Liver (tissue), 9 donors: ENCODE results near the gene CLEC16A. TPM values are rescaled to one million over a fixed set of nuclear protein-coding genes. Genes with fewer than 3 reads are reported as not detected.
A peak's percentile ranks its signal among the peaks of the same experiment; 100 is the strongest.

Source experiments
- DNase-seq: peaks from one replicate; pipeline ENCODE4 v3.0.0-alpha.2; 2017; ENCODE audit warnings: low spot score
- H3K27ac ChIP-seq, 2 donors: one replicate each; pipeline ENCODE4 v1.7.0; 2013; ENCODE audit warnings: inconsistent platforms in 2 of 2, low read length in 2 of 2, control low read depth in 1 of 2, low read depth in 1 of 2, mild to moderate bottlenecking in 1 of 2
- H3K27me3 ChIP-seq, 4 donors: one replicate each; pipeline versions ENCODE4 v1.6.1 to v1.7.0; 2013; ENCODE audit warnings: low read length in 3 of 4, inconsistent platforms in 1 of 4, mild to moderate bottlenecking in 1 of 4, moderate library complexity in 1 of 4; ENCODE audit not compliant: control insufficient read depth in 4 of 4, insufficient read depth in 4 of 4
- H3K36me3 ChIP-seq, 4 donors: one replicate each; pipeline versions ENCODE4 v1.6.1 to v1.7.0; 2013; ENCODE audit warnings: low read length in 3 of 4, mild to moderate bottlenecking in 3 of 4, low read depth in 1 of 4, moderate library complexity in 1 of 4; ENCODE audit not compliant: control insufficient read depth in 4 of 4, insufficient read depth in 3 of 4
- H3K4me1 ChIP-seq, 4 donors: one replicate each; pipeline versions ENCODE4 v1.6.1 to v1.7.0; 2013; ENCODE audit warnings: low read length in 3 of 4, mild to moderate bottlenecking in 3 of 4, moderate library complexity in 1 of 4; ENCODE audit not compliant: control insufficient read depth in 4 of 4, insufficient read depth in 4 of 4
- H3K4me3 ChIP-seq, 3 donors: one replicate each; pipeline versions ENCODE4 v1.6.1 to v1.7.0; 2013; ENCODE audit warnings: low read length in 3 of 3, control low read depth in 1 of 3, low read depth in 1 of 3, mild to moderate bottlenecking in 1 of 3
- H3K9ac ChIP-seq, 2 donors: one replicate each; pipeline ENCODE4 v1.7.0; 2013; ENCODE audit warnings: low read length in 2 of 2, mild to moderate bottlenecking in 2 of 2, moderate library complexity in 2 of 2, control low read depth in 1 of 2, low read depth in 1 of 2
- H3K9me3 ChIP-seq, 4 donors: one replicate each; pipeline versions ENCODE4 v1.6.1 to v1.7.0; 2013; ENCODE audit warnings: low read length in 3 of 4; ENCODE audit not compliant: control insufficient read depth in 4 of 4
- CTCF ChIP-seq: fragments of 150-350 bp; IDR thresholded peaks from 2 replicates; pipeline ENCODE4 v1.5.1; 2017; ENCODE audit warnings: improper control_type of control experiment, low read depth, low read length; ENCODE audit not compliant: missing input control
- EGR1 ChIP-seq, 2 donors: IDR thresholded peaks; 2 replicates each; pipeline ENCODE4 v1.6.1; 2016 to 2018; ENCODE audit warnings: antibody characterized with exemption in 2 of 2, low read depth in 2 of 2
- FOXA1 ChIP-seq: IDR thresholded peaks from 2 replicates; pipeline ENCODE4 v1.6.1; 2016; ENCODE audit warnings: antibody characterized with exemption
- FOXA2 ChIP-seq: IDR thresholded peaks from 2 replicates; pipeline ENCODE4 v1.6.1; 2016; ENCODE audit warnings: antibody characterized with exemption
- GABPA ChIP-seq, 2 donors: IDR thresholded peaks in 1 of 2; conservative IDR thresholded peaks in 1 of 2; 2 replicates each; pipeline ENCODE4 v1.6.1; 2016; ENCODE audit warnings: antibody characterized with exemption in 2 of 2, mild to moderate bottlenecking in 1 of 2, moderate library complexity in 1 of 2
- HNF4A ChIP-seq, 2 donors: conservative IDR thresholded peaks; 2 replicates each; pipeline ENCODE4 v1.6.1; 2016; ENCODE audit warnings: antibody characterized with exemption in 2 of 2, mild to moderate bottlenecking in 2 of 2
- HNF4G ChIP-seq: IDR thresholded peaks from 2 replicates; pipeline ENCODE4 v1.6.1; 2016; ENCODE audit warnings: antibody characterized with exemption
- JUND ChIP-seq, 2 donors: IDR thresholded peaks; 2 replicates each; pipeline ENCODE4 v1.6.1; 2016; ENCODE audit warnings: antibody characterized with exemption in 2 of 2
- NR2F2 ChIP-seq: IDR thresholded peaks from 2 replicates; pipeline ENCODE4 v1.6.1; 2016; ENCODE audit warnings: antibody characterized with exemption
- RAD21 ChIP-seq, 2 donors: IDR thresholded peaks; 2 replicates each; pipeline ENCODE4 v1.6.1; 2016; ENCODE audit warnings: antibody characterized with exemption in 2 of 2, mild to moderate bottlenecking in 2 of 2
- RXRA ChIP-seq, 2 donors: IDR thresholded peaks; 2 replicates each; pipeline ENCODE4 v1.6.1; 2017 to 2018; ENCODE audit warnings: antibody characterized with exemption in 2 of 2, mild to moderate bottlenecking in 1 of 2
- SP1 ChIP-seq: IDR thresholded peaks from 2 replicates; pipeline ENCODE4 v1.6.1; 2018; ENCODE audit warnings: antibody characterized with exemption, mild to moderate bottlenecking
- TAF1 ChIP-seq: conservative IDR thresholded peaks from 2 replicates; pipeline ENCODE4 v1.6.1; 2016; ENCODE audit warnings: antibody characterized with exemption, mild to moderate bottlenecking
- YY1 ChIP-seq: IDR thresholded peaks from 2 replicates; pipeline ENCODE4 v1.6.1; 2016; ENCODE audit warnings: antibody characterized with exemption, mild to moderate bottlenecking
- ZBTB33 ChIP-seq: IDR thresholded peaks from 2 replicates; pipeline ENCODE4 v1.6.1; 2016; ENCODE audit warnings: antibody characterized with exemption
- WGBS: extraction: QIAGEN DNeasy Blood & Tissue Kit; methylation state at CpG from one replicate; pipeline ENCODE4 v1.1.7; 2013; 5-methylcytosine and 5-hydroxymethylcytosine counted together
- polyA plus RNA-seq, 2 donors: library from polyadenylated mRNA; stranded (reverse) in 1 of 2; unstranded in 1 of 2; fragments of 200-250 nt in 1 of 2; fragments of >200 nt in 1 of 2; fragmentation: Nextera tagmentation in 1 of 2; extraction: Ambion mirVana in 1 of 2; gene quantifications; one replicate each; pipeline versions ENCODE4 v1.2.1 to v1.2.3, GENCODE V29; 2013 to 2015
- total RNA-seq, 2 donors: library from RNA; depleted of rRNA; stranded (reverse); fragments of >200 nt; gene quantifications; one replicate each; pipeline ENCODE4 v1.2.3, GENCODE V29; 2014
- TF ChIP-seq, protein P1 (sequence below): IDR thresholded peaks from 2 replicates; pipeline ENCODE4 v1.6.1; 2016; ENCODE audit warnings: antibody characterized with exemption
- TF ChIP-seq, protein P2 (sequence below): IDR thresholded peaks from 2 replicates; pipeline ENCODE4 v1.6.1; 2016; ENCODE audit warnings: antibody characterized with exemption
- TF ChIP-seq, protein P3 (sequence below): IDR thresholded peaks from 2 replicates; pipeline ENCODE4 v1.6.1; 2016; ENCODE audit warnings: antibody characterized with exemption, mild to moderate bottlenecking
- donor health status: healthy.
- donor health status: healthy.
- donor health status: healthy.
- donor health status: healthy.
- donor health status: healthy.

The CLEC16A gene
- total and polyA plus RNA-seq, 4 donors: 9.7 to 23.0 (median 17.4) TPM

DNA sequence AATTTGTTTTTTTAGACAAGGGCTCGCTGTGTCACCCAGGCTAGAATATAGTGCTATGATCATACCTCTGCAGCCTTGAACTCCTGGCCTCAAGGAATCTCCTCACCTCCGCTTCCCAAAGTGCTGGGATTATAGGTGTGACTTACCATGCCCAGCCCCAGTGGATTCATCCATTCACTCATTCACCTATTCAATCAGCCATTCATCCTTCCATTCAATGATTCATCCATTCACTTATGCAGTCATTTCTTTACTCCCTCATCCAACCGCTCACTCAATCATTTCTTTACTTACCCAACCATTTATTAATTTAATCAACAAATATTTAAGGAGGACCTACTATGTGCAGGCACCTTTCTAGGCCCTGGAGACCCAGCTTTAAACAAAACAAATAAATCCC lies 27.8 kb upstream of the CLEC16A start:
- 66% methylated on average over 3 of the region's 3 CpGs for WGBS
- no peak overlapping the region for H3K27ac ChIP-seq
- DNase-seq: no peak
- peaks cover 3 to 21% (median 16%) of the 10 kb centered on the region in 4 donors for H3K4me1 ChIP-seq
- no peaks in the 10 kb centered on the region for H3K27me3 ChIP-seq
- no peak overlapping the region for H3K9ac ChIP-seq
- no peak for TF ChIP-seq TAF1
- no peaks in the 10 kb centered on the region for H3K36me3 ChIP-seq
- no peak overlapping the region for H3K4me3 ChIP-seq
- no peaks in the 10 kb centered on the region for H3K9me3 ChIP-seq

DNA sequence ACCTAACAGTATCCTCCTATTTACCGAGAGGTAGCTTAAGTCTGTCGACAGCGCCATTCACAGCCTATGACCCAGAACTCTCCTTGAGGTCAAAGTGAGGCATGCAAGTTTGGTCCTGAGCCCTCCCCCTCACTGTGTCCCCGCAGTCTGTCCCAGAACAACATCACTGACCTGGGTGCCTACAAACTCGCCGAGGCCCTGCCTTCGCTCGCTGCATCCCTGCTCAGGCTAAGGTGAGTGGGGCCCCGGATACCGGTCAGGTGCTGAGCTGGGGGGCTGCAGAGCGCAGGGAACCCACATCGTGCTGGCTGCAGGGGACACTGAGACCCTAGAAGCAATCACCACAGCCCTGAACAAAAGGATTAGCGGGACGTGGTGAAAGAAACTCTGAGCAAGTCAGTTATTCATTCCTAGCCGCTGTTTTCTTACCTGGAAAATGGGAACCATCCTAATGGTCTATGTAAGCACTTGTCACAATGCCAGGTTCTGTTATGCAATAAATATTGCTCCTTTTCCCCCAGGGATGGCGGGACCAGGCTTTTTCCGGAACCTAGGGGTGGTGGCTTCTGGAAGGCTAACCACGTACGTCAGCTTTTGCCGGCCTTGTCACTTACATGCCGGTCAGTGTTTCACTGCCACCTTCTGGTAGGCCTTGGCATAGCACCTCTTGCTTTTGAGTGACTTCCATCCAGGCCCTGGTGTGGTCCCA lies 25.9 kb upstream of the CLEC16A start:
- H3K9ac ChIP-seq: no peak overlapping the region
- no peaks in the 10 kb centered on the region for H3K27me3 ChIP-seq
- no peaks in the 10 kb centered on the region for H3K36me3 ChIP-seq
- peak overlapping the region in 1 of 2 donors; percentile 0 for H3K27ac ChIP-seq
- DNase-seq: peak; percentile 89
- TF ChIP-seq, protein P1, sequence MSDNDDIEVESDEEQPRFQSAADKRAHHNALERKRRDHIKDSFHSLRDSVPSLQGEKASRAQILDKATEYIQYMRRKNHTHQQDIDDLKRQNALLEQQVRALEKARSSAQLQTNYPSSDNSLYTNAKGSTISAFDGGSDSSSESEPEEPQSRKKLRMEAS: peak; percentile 55
- TF ChIP-seq YY1 (peak; percentile 26), RXRA (IDR thresholded peaks at IDR 0.05) (peak; percentile 63 to 64), GABPA (IDR thresholded peaks at IDR 0.05 in 1 of 2, conservative IDR thresholded peaks at IDR 0.05 in 1 of 2) (peak in 1 of 2 donors; percentile 26), HNF4A (conservative IDR thresholded peaks at IDR 0.05) (peak; percentile 25 to 40), ZBTB33 (no peak), CTCF (peak; percentile 98), RAD21 (IDR thresholded peaks at IDR 0.05) (peak; percentile 96 to 99), EGR1 (IDR thresholded peaks at IDR 0.05; ENCODE audit: low read depth in 2 of 2) (no peak), JUND (IDR thresholded peaks at IDR 0.05) (peak in 1 of 2 donors; percentile 19), TAF1 (no peak), HNF4G (no peak), FOXA1 (no peak), NR2F2 (no peak), FOXA2 (no peak), SP1 (peak; percentile 34)
- TF ChIP-seq, protein P2, sequence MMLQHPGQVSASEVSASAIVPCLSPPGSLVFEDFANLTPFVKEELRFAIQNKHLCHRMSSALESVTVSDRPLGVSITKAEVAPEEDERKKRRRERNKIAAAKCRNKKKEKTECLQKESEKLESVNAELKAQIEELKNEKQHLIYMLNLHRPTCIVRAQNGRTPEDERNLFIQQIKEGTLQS: no peak
- TF ChIP-seq, protein P3, sequence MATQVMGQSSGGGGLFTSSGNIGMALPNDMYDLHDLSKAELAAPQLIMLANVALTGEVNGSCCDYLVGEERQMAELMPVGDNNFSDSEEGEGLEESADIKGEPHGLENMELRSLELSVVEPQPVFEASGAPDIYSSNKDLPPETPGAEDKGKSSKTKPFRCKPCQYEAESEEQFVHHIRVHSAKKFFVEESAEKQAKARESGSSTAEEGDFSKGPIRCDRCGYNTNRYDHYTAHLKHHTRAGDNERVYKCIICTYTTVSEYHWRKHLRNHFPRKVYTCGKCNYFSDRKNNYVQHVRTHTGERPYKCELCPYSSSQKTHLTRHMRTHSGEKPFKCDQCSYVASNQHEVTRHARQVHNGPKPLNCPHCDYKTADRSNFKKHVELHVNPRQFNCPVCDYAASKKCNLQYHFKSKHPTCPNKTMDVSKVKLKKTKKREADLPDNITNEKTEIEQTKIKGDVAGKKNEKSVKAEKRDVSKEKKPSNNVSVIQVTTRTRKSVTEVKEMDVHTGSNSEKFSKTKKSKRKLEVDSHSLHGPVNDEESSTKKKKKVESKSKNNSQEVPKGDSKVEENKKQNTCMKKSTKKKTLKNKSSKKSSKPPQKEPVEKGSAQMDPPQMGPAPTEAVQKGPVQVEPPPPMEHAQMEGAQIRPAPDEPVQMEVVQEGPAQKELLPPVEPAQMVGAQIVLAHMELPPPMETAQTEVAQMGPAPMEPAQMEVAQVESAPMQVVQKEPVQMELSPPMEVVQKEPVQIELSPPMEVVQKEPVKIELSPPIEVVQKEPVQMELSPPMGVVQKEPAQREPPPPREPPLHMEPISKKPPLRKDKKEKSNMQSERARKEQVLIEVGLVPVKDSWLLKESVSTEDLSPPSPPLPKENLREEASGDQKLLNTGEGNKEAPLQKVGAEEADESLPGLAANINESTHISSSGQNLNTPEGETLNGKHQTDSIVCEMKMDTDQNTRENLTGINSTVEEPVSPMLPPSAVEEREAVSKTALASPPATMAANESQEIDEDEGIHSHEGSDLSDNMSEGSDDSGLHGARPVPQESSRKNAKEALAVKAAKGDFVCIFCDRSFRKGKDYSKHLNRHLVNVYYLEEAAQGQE: no peak
- WGBS: 51% methylated on average over 21 of the region's 21 CpGs
- no peaks in the 10 kb centered on the region for H3K9me3 ChIP-seq
- peaks cover 10 to 39% (median 34%) of the 10 kb centered on the region in 4 donors for H3K4me1 ChIP-seq
- no peak overlapping the region for H3K4me3 ChIP-seq
